Fibroblast of mammary gland (primary cell): Measurements from ENCODE around the gene F7.

Source experiments
- DNase-seq: peaks from one replicate; pipeline ENCODE4 v3.0.0-alpha.2; 2010; ENCODE audit warnings: low read depth
- H3K4me3 ChIP-seq: 2 replicates; pipeline ENCODE4 v1.5.1; 2011; ENCODE audit warnings: low read depth, mild to moderate bottlenecking, low read length, moderate library complexity; ENCODE audit not compliant: control insufficient read depth
- TF ChIP-seq, protein P1 (sequence below): conservative IDR thresholded peaks from 2 replicates; pipeline ENCODE4 v1.5.1; 2011; ENCODE audit warnings: low read depth, low read length, inconsistent platforms; ENCODE audit not compliant: control insufficient read depth, insufficient read depth

F7 gene

DNA sequence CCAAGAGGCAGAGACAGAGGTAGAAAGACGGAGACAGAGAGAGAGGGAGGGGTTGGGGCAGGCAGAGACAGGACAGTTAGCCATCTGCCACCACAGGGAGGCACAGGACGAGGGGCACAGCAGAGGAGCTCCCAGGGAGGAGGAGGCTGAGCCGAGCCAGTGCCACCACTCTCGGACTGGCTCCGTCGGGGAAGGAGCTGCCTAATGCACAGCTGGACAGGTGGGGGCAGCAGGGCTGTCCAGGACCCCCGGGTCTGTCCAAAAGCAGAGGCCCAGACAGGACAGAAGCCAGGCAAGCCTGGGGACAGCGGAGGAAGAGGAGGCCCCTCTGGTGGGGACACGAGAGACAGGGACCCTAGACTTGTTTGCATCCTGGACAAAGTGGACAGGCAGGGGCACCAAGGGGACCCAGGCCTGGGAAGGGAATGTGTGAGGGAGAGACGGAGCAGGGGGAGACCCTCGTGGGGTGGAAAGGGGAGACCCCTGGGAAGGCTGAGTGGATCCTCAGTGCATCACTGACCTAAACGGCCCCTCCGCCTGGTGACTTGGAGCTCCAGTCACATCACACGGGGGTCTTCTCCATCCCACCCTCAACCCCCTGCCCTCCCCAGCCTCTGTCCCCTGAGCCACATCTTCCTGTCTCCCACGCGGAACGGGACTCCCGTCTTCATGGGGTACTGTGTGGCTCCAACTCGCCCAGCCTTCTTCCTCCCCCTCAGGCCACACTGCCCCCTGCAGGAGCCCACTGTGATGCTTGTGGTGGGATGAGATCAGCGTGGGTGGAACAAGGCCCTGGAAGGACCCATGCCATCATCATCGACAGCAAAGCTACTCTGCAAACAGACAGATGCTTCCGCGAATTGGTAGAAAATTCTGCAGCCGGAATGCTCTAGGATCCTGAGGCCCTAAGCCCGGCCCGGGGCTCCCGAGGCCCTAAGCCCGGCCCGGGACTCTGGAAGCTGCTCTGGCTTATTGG, 17.9 kb downstream of the F7 start:
- TF ChIP-seq, protein P1, sequence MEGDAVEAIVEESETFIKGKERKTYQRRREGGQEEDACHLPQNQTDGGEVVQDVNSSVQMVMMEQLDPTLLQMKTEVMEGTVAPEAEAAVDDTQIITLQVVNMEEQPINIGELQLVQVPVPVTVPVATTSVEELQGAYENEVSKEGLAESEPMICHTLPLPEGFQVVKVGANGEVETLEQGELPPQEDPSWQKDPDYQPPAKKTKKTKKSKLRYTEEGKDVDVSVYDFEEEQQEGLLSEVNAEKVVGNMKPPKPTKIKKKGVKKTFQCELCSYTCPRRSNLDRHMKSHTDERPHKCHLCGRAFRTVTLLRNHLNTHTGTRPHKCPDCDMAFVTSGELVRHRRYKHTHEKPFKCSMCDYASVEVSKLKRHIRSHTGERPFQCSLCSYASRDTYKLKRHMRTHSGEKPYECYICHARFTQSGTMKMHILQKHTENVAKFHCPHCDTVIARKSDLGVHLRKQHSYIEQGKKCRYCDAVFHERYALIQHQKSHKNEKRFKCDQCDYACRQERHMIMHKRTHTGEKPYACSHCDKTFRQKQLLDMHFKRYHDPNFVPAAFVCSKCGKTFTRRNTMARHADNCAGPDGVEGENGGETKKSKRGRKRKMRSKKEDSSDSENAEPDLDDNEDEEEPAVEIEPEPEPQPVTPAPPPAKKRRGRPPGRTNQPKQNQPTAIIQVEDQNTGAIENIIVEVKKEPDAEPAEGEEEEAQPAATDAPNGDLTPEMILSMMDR = peak; percentile 33
- no peak overlapping the region for H3K4me3 ChIP-seq
- DNase-seq = no peak

DNA sequence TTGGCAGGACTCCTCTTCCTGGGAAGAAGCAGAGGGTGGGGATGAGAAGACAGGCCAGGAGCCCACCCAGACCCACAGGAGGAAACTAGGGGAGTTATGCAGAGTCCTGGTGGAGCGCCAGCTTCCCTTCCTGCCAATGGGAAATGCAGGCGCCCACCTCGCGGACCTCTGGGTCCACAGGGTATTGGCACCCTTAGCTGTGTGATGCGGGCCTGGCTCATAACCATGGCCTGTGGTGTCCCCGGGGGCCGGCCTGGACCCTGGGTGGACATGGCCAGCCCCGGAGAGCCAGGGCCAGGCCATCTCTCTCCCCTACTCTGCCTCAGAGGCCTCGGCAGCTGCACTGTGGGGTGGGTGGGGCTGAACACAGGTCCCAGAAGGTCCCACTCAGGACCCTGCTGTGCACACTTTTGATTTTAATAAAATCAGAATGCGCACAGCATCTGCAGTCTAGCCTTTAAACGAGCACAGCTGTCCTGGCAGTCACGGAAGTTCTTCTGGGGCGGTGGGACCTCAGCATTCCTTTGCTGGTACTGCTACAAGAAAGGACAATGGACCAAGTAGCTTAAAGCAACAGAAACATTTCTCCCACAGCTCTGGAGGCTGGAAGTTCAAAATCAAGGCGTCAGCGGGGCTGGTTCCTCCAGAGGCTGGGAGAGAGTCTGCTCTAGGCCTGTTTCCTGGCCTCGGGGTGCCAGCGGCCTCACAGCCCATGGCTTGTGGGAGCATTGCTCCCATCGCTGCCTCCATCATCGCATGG, 18.8 kb downstream of the F7 start:
- DNase-seq = no peak
- no peak overlapping the region for H3K4me3 ChIP-seq
- TF ChIP-seq, protein P1 = no peak

DNA sequence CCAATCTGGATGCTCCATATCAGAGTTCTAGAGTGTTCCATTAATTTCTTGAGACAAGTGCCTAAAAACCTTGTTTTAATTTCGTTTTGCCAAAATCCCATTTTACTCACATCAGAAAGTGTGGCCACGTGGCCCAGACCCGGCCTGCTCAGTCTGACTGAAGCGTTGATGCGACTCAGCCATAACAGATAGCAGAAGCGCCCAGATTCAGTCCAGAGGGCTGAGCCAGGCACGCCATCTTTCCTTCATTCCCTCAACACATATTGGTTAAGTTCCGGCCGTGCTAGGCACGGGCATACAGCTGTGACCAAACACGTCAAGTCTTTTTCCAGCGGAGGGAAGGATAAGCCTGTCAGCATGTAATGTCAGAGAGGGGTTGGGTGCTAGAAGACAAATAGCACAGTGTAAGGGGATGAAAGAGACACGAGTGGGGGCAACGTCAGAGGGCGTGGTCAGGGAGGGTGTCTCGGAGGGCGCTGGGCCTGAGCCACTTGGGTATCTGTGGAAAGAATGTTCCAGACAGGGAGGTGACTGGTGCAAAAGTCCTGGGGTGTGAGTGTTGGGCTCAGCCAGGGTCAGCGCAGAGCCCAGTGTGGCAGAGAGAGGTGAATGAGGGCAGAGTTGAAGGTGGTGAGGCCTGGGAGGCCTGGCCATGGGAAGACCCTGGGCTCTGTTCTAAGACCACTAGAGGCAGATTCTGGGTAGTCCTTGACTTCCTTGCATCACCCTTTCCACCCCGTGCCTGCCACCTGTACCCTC, 20.1 kb downstream of the F7 start:
- H3K4me3 ChIP-seq = no peak overlapping the region
- no peak for DNase-seq
- TF ChIP-seq, protein P1 = no peak

DNA sequence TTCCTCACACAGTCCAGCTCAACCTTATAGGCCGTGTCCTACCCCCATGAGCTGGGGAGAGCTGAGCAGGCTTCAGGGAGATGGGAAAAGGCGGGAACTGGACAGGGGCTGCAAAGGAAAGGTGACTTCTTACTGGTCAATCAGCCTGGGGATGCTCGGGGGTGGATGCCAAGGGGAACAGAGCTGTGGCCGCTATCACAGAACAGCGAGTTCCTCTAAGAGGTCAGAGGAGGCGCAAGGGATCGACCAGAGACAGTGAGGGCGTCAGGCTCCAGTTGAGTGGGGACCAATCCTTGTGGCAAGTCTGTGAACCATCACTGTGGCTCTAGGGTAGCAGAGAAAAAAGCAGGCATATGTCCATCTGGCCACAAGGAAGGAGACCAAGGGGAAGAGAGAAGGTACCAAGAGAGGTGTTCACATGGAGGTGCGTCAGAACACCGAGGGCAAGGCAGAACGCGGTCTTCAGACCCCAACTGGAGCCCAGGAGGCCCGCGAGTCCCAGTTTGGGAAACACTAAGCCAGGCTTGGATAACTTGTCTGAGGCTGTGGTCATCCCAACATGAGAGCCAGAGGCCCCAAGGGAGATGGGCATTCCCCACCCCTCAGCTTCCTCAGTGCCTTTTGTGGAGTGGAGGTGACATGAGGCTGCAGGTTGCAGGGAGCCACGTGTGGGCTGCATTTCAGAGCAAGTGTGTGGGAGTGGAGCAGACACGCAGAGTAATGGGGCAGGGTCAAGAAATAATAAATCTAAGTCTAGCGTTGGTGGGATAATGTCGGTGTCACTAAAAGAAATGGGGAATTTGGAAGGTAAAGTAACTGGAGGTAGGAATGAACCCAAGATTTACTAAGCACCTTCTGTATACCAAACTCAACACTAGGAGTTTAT, 20.9 kb downstream of the F7 start:
- no peak overlapping the region for H3K4me3 ChIP-seq
- DNase-seq = no peak
- TF ChIP-seq, protein P1 = no peak

DNA sequence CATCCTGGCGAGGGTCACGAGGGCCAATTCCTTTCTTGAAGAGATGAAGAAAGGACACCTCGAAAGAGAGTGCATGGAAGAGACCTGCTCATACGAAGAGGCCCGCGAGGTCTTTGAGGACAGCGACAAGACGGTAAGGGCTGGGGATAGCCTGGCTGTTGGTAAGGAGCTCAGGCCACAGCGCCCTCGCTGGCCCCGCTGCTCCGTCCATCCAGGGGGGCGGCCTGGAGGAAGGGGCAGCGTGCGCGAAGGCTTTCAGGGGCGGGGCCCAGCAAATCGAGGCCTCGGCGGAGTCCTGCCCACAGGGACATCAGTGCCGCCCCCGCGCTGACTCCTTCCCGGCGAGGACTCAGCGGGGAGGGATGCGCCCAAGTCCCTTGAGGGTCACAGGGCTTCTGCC, 23.9 kb downstream of the F7 start:
- no peak for DNase-seq
- no peak overlapping the region for H3K4me3 ChIP-seq
- TF ChIP-seq, protein P1 = no peak
